Loucy (cell line): ENCODE measurements around the gene IL37.

Experiments used
- H2AFZ ChIP-seq: fragments of 200-600 bp; sonication (generic); 2 replicates; pipeline ENCODE4 v1.6.0; 2016; ENCODE audit warnings: antibody characterized with exemption, mild to moderate bottlenecking, low read length, moderate library complexity
- H3F3A ChIP-seq: fragments of 200-600 bp; 2 replicates; pipeline ENCODE4 v1.6.0; 2016; ENCODE audit warnings: antibody characterized with exemption, low read depth, mild to moderate bottlenecking
- H3K27me3 ChIP-seq: fragments of 200-600 bp; sonication (generic); 2 replicates; pipeline ENCODE4 v1.6.1; 2014; ENCODE audit warnings: low read length, mild to moderate bottlenecking; ENCODE audit not compliant: insufficient read depth, poor library complexity, severe bottlenecking
- H3K36me3 ChIP-seq: fragments of 200-600 bp; sonication (generic); 2 replicates; pipeline ENCODE4 v1.6.1; 2016; ENCODE audit warnings: low read length; ENCODE audit not compliant: insufficient read depth
- H3K4me1 ChIP-seq: fragments of 200-600 bp; sonication (generic); 2 replicates; pipeline ENCODE4 v1.5.1; 2014; ENCODE audit warnings: low read length, mild to moderate bottlenecking; ENCODE audit not compliant: insufficient read depth, poor library complexity, severe bottlenecking
- H3K4me2 ChIP-seq: fragments of 200-600 bp; sonication (generic); 2 replicates; pipeline ENCODE4 v1.6.0; 2014; ENCODE audit warnings: antibody characterized with exemption, low read length, low read depth, mild to moderate bottlenecking; ENCODE audit not compliant: poor library complexity, severe bottlenecking
- H3K4me3 ChIP-seq: fragments of 200-600 bp; sonication (generic); 2 replicates; pipeline ENCODE4 v1.5.1; 2014; ENCODE audit warnings: low read length, mild to moderate bottlenecking, mixed read lengths; ENCODE audit not compliant: poor library complexity, severe bottlenecking
- H3K79me2 ChIP-seq: fragments of 200-600 bp; sonication (generic); 2 replicates; pipeline ENCODE4 v1.6.1; 2014; ENCODE audit warnings: low read length; ENCODE audit not compliant: insufficient read depth
- H3K9ac ChIP-seq: fragments of 200-600 bp; sonication (generic); 2 replicates; pipeline ENCODE4 v1.6.0; 2014; ENCODE audit warnings: mild to moderate bottlenecking, low read depth, low read length, moderate library complexity; ENCODE audit not compliant: poor library complexity, severe bottlenecking
- H3K9me2 ChIP-seq: fragments of 200-600 bp; sonication (generic); replicated peaks from 2 replicates; pipeline ENCODE4 v1.6.1; 2016; ENCODE audit warnings: low read depth, low read length, mixed read lengths
- H3K9me3 ChIP-seq: fragments of 200-600 bp; sonication (generic); 2 replicates; pipeline ENCODE4 v1.6.1; 2014; ENCODE audit warnings: mild to moderate bottlenecking, antibody characterized with exemption, low read length, low read depth; ENCODE audit not compliant: insufficient read depth
- H4K20me1 ChIP-seq: fragments of 200-600 bp; sonication (generic); 2 replicates; pipeline ENCODE4 v1.6.0; 2014; ENCODE audit warnings: antibody characterized with exemption, low read length, mild to moderate bottlenecking; ENCODE audit not compliant: insufficient read depth, poor library complexity, severe bottlenecking
- CTCF ChIP-seq: fragments of 200-600 bp; sonication (generic); conservative IDR thresholded peaks from 2 replicates; pipeline ENCODE4 v1.5.1; 2014; ENCODE audit warnings: mild to moderate bottlenecking, antibody characterized with exemption, low read length
- EZH2phosphoT487 ChIP-seq: fragments of 200-600 bp; IDR thresholded peaks from 2 replicates; pipeline ENCODE4 v1.6.1; 2018; ENCODE audit warnings: antibody characterized with exemption, mild to moderate bottlenecking, moderate library complexity, borderline replicate concordance

The IL37 gene

DNA sequence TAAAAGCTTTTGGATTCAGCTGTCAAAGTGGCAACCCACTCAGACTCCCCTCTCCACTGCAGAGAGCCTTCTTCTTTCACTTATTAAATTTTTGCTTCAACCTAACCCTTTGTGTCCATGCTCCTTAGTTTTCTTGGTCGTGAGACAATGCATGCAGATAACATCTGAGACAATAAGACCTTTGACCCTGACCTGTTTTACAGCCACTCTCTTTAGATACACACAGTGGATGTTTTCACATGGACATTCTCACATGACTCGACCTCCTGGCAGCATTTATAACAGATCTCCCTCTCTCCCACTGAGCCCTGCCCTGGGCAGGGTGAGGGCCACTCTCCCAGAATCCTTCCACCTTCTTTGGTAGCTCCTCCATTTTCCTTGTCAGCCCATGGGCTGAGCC lies 36.4 kb downstream of the IL37 start:
- H4K20me1 ChIP-seq, result no peaks in the 10 kb centered on the region
- peaks cover 8% of the 10 kb centered on the region for H3K9me3 ChIP-seq
- H2AFZ ChIP-seq, result no peak overlapping the region
- no peaks in the 10 kb centered on the region for H3K4me1 ChIP-seq
- no peaks in the 10 kb centered on the region for H3F3A ChIP-seq
- H3K4me2 ChIP-seq, result no peak overlapping the region
- no peak overlapping the region for H3K4me3 ChIP-seq
- H3K9me2 ChIP-seq, result no peaks in the 10 kb centered on the region
- no peaks in the 10 kb centered on the region for H3K79me2 ChIP-seq
- no peaks in the 10 kb centered on the region for H3K36me3 ChIP-seq
- no peak overlapping the region for H3K9ac ChIP-seq
- no peak for TF ChIP-seq EZH2phosphoT487
- H3K27me3 ChIP-seq, result peaks cover 5% of the 10 kb centered on the region

GRCh38 chr2:112949456-112949855 lies 38.5 kb downstream of the IL37 start:
- Histone ChIP-seq H3K9ac (no peak overlapping the region), H3K27me3 (peaks cover 11% of the 10 kb centered on the region), H3K4me3 (no peak overlapping the region), H2AFZ (no peak overlapping the region), H3K9me2 (no peaks in the 10 kb centered on the region), H3K4me2 (no peak overlapping the region), H3K36me3 (no peaks in the 10 kb centered on the region), H3F3A (no peaks in the 10 kb centered on the region), H3K4me1 (no peaks in the 10 kb centered on the region), H3K9me3 (peaks cover 8% of the 10 kb centered on the region), H4K20me1 (no peaks in the 10 kb centered on the region), H3K79me2 (no peaks in the 10 kb centered on the region)
- TF ChIP-seq EZH2phosphoT487, result no peak
- TF ChIP-seq CTCF, result no peak

DNA sequence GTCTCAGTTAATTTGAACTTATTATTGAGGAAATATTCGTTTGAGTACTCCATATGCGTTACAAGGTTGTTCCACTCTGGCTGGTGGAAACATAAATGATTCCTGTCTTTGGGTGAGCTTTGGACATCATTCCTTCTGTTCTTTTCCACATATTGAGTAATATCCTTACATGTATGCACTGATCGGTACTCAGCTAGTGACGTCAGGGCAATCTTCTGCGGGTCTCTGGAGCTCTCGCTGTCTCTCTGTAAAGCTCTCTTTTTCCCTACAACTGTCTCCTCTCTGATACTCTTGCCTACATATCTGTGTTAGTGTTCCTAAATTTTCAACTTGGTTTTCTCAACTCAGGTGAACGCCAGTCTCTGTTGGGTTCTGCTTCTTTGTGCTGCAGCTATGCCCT lies 43.4 kb downstream of the IL37 start:
- Histone ChIP-seq H3K27me3 (peaks cover 6% of the 10 kb centered on the region), H3K4me1 (no peaks in the 10 kb centered on the region), H3K9me2 (no peaks in the 10 kb centered on the region), H2AFZ (no peak overlapping the region), H3K9ac (no peak overlapping the region), H3K4me3 (no peak overlapping the region), H3F3A (no peaks in the 10 kb centered on the region), H4K20me1 (no peaks in the 10 kb centered on the region), H3K9me3 (no peaks in the 10 kb centered on the region), H3K4me2 (no peak overlapping the region), H3K79me2 (no peaks in the 10 kb centered on the region), H3K36me3 (no peaks in the 10 kb centered on the region)
- TF ChIP-seq EZH2phosphoT487 (no peak), CTCF (no peak)

GRCh38 chr2:112957511-112957910 lies 46.5 kb downstream of the IL37 start:
- H3F3A ChIP-seq, result no peaks in the 10 kb centered on the region
- no peak overlapping the region for H3K4me2 ChIP-seq
- TF ChIP-seq CTCF (no peak), EZH2phosphoT487 (no peak)
- H4K20me1 ChIP-seq, result no peaks in the 10 kb centered on the region
- H3K4me3 ChIP-seq, result no peak overlapping the region
- no peaks in the 10 kb centered on the region for H3K36me3 ChIP-seq
- H3K9me2 ChIP-seq, result no peaks in the 10 kb centered on the region
- H3K9me3 ChIP-seq, result no peaks in the 10 kb centered on the region
- H3K4me1 ChIP-seq, result no peaks in the 10 kb centered on the region
- no peaks in the 10 kb centered on the region for H3K79me2 ChIP-seq
- no peak overlapping the region for H3K9ac ChIP-seq
- H2AFZ ChIP-seq, result no peak overlapping the region
- H3K27me3 ChIP-seq, result peaks cover 6% of the 10 kb centered on the region
